Esophagus squamous epithelium (tissue), 4 donors: ENCODE measurements around the gene TMX3.

Experiments used
- POLR2A ChIP-seq, 4 donors: fragments of 450-650 bp; IDR thresholded peaks; one replicate each; pipeline ENCODE4 v1.6.1; 2017; ENCODE audit warnings: antibody characterized with exemption in 4 of 4, mild to moderate bottlenecking in 4 of 4, moderate library complexity in 3 of 4
- TF ChIP-seq, protein P1 (sequence below), 6 experiments: fragments of 450-650 bp in 4 of 6; fragments of 200-600 bp in 2 of 6; sonication (generic) in 2 of 6; IDR thresholded peaks; one replicate each; pipeline ENCODE4 v1.5.1; 2016 to 2019; ENCODE audit warnings: antibody characterized with exemption in 6 of 6, mild to moderate bottlenecking in 4 of 6, moderate library complexity in 4 of 6

DNA sequence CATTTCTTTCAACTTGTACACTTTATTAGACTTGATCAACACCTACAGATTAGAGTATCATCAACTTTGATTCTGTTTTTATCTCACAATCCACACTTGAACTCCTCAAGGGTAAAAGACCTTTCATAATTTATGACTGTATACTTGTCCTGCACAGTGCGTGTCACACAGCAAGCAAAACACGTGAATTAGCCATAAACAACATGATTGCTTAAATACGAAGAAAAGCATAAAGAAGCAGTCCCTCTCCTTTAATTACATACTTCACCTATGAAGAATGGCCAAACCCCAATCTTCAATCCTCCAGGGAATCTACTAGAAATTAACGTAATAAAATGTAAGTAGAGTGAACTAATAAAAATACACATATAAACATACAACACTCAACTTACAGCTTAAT lies 13.6 kb downstream of the TMX3 start:
- TF ChIP-seq, protein P1, sequence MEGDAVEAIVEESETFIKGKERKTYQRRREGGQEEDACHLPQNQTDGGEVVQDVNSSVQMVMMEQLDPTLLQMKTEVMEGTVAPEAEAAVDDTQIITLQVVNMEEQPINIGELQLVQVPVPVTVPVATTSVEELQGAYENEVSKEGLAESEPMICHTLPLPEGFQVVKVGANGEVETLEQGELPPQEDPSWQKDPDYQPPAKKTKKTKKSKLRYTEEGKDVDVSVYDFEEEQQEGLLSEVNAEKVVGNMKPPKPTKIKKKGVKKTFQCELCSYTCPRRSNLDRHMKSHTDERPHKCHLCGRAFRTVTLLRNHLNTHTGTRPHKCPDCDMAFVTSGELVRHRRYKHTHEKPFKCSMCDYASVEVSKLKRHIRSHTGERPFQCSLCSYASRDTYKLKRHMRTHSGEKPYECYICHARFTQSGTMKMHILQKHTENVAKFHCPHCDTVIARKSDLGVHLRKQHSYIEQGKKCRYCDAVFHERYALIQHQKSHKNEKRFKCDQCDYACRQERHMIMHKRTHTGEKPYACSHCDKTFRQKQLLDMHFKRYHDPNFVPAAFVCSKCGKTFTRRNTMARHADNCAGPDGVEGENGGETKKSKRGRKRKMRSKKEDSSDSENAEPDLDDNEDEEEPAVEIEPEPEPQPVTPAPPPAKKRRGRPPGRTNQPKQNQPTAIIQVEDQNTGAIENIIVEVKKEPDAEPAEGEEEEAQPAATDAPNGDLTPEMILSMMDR (IDR thresholded peaks at IDR 0.05) = no peak
- TF ChIP-seq POLR2A (IDR thresholded peaks at IDR 0.05) = no peak
